T-helper 1 cell treated with Interleukin-12 subunit alpha and Interleukin-12 subunit beta and Interleukin-4 antibody, amounts not matched to agents 30 μg/mL and 1 μg/mL, for 36 hours (primary cell): ENCODE data around the gene KRT13.

Experiments used
- H3K27ac Mint-ChIP-seq: one replicate; pipeline ENCODE4 v1.8.0; 2021; ENCODE audit warnings: mild to moderate bottlenecking, mixed read lengths
- H3K27me3 Mint-ChIP-seq: one replicate; pipeline ENCODE4 v1.8.0; 2021; ENCODE audit warnings: low read depth, mixed read lengths
- H3K36me3 Mint-ChIP-seq: one replicate; pipeline ENCODE4 v1.8.0; 2021; ENCODE audit warnings: low read depth, mixed read lengths
- H3K4me1 Mint-ChIP-seq: one replicate; pipeline ENCODE4 v1.8.0; 2021; ENCODE audit warnings: low read depth, mixed read lengths
- H3K4me3 Mint-ChIP-seq: one replicate; pipeline ENCODE4 v1.8.0; 2021; ENCODE audit warnings: mild to moderate bottlenecking, moderate library complexity, mixed read lengths
- H3K9me3 Mint-ChIP-seq: one replicate; pipeline ENCODE4 v1.8.0; 2021; ENCODE audit warnings: mixed read lengths

The KRT13 gene

DNA sequence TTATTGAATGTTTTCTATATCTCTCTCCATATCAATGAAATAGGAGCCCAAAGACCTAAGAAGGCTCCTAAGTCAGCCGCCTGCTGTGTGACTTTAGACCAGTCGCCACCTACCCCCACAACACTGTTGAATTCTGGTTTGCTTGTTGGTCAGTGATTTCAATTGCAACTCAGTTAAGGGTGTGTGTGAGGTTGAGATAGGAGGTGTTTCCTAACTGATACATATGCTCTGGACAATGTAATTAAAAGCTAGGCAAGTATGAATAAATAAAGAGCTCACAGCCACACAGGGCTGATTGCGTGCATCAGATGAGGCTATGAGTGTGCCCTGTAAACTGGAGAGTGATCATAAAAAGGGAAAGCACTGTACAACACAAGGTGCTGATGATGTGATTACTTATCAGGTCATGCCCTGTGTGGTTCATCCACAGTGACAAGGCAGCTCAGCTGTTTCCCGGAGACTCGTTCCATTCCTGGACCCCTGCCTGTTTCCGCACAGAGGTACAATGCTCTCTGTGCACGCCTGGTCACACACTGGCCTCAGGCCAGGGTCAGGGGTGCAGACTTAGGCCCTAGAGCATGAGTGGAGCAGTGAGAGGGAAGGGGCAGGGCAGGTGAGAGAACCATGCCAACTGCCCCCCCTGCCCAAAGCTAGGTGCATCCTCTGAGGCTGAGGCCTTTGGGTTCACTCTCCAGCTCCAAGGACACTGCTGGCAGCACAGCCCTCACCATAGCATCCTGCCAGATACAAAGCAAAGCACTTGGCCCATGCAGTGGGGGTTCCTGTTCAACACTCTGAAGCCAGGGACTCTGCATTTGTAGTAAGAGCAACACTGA lies 21.2 kb downstream of the KRT13 start:
- H3K9me3 Mint-ChIP-seq, result no peaks in the 10 kb centered on the region
- H3K4me1 Mint-ChIP-seq, result no peaks in the 10 kb centered on the region
- no peak overlapping the region for H3K4me3 Mint-ChIP-seq
- no peaks in the 10 kb centered on the region for H3K27me3 Mint-ChIP-seq
- H3K27ac Mint-ChIP-seq, result no peak overlapping the region
- no peaks in the 10 kb centered on the region for H3K36me3 Mint-ChIP-seq

DNA sequence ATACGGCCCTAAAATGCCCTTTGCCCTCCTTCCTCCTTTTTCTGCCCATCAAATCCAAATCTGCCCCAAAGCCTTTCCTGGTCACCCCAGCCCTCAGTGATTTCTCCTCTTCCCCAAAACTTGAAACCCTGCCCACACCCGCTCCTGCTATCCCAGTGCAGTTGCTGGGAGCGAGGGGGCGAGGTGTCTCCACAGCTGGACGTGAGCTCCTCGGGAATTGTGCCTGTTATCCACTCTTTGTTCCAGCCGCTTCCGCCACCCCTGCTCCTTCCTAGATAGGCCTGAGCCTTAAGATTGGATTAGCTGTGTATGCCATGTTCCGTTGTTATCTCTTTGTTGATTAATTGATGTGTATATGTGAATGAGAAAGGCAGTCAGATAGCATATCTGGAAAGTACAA lies 21.9 kb downstream of the KRT13 start:
- Mint-ChIP-seq H3K36me3 (no peaks in the 10 kb centered on the region), H3K27ac (no peak overlapping the region), H3K4me3 (no peak overlapping the region), H3K9me3 (no peaks in the 10 kb centered on the region), H3K4me1 (no peaks in the 10 kb centered on the region), H3K27me3 (no peaks in the 10 kb centered on the region)

DNA sequence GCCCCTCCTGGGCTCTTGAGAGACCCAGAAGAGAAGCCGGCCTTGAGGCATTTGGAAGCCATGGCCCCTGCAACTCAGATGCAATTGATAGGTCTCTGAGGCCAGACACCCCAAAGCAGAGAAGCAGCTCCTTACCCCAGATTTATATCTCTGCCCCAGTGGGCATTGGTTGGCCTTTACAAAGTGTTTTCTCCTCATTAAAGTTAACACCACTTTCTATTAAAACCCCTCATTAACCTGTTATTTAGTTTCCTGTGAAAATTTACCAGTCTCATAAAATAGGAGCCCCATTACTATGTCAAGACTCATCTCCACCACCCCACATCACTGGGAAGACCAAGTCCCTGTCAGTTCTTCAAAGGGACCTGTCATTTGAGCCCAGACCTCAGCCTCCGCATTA lies 24.4 kb downstream of the KRT13 start, which contains the start of gene KRT35:
KRT35 (minus strand) TSS at position 116 of the 400 bp plus-strand sequence; CDS start at position 62, 54 bp downstream.
- Mint-ChIP-seq H3K4me1 (no peaks in the 10 kb centered on the region), H3K9me3 (no peaks in the 10 kb centered on the region), H3K4me3 (no peak within 1 kb of the TSS), H3K27ac (no peak within 1 kb of the TSS), H3K36me3 (no peaks in the 10 kb centered on the region), H3K27me3 (no peaks in the 10 kb centered on the region)

DNA sequence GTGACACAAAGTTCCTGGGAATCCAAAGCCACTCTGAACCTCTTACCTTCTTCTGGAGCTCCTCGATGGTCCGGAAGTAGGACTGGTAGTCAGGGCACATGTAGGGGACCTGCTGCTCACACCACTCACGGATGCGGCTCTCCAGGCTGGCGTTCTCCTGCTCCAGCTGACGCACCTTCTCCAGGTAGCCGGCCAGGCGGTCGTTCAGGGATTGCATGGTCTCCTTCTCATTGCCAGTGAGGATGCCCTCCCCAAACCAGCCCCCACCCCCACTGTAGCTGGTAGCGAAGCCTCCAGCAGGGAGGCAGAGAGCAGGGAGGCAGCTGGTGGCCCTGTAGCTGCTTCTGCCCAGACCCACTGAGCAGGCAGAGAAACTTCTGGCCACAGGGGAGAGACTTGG lies 24.8 kb downstream of the KRT13 start:
- no peaks in the 10 kb centered on the region for H3K36me3 Mint-ChIP-seq
- no peaks in the 10 kb centered on the region for H3K4me1 Mint-ChIP-seq
- H3K27me3 Mint-ChIP-seq, result no peaks in the 10 kb centered on the region
- H3K9me3 Mint-ChIP-seq, result no peaks in the 10 kb centered on the region
- H3K27ac Mint-ChIP-seq, result no peak overlapping the region
- H3K4me3 Mint-ChIP-seq, result no peak overlapping the region

DNA sequence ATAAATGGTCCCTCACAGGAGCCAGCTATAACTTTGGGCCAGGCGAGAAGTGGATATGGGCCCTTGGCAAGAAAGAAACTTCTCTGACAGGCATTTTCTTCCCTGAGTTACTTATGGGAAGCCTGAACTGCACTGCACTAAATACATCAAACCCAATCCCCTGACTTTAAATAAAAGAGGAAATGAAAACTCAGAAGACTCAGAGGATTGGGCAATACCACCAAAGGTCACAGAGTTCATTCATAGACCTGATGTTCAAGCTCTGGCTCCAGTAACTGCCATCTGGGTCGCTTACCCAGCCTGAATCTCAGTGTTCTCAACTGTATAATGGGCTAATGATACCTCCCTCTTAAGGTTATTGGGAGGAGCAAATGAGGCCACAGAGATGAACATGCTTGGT lies 25.3 kb downstream of the KRT13 start:
- H3K4me3 Mint-ChIP-seq, result no peak overlapping the region
- H3K27ac Mint-ChIP-seq, result no peak overlapping the region
- H3K9me3 Mint-ChIP-seq, result no peaks in the 10 kb centered on the region
- H3K4me1 Mint-ChIP-seq, result no peaks in the 10 kb centered on the region
- no peaks in the 10 kb centered on the region for H3K36me3 Mint-ChIP-seq
- H3K27me3 Mint-ChIP-seq, result no peaks in the 10 kb centered on the region

DNA sequence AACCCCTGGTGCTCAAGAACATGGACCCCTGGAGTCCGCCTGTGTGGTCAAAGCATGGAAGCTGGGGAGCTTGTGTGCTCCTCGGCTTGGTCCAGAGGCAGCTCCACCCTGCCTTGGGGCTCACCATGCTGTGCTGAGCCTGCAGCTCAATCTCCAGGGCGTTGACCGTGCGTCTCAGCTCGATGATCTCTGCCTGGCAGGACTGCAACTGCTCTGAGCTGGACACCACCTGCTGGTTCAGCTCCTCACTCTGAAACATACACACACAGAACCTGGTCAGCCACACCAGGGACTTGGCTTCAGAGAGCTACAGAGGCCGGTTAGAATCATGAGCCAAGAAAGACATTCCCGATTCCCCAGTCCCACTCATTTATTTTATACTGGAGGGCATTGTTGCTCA lies 27.2 kb downstream of the KRT13 start:
- no peaks in the 10 kb centered on the region for H3K36me3 Mint-ChIP-seq
- H3K4me3 Mint-ChIP-seq, result no peak overlapping the region
- H3K4me1 Mint-ChIP-seq, result no peaks in the 10 kb centered on the region
- H3K27ac Mint-ChIP-seq, result no peak overlapping the region
- H3K27me3 Mint-ChIP-seq, result no peaks in the 10 kb centered on the region
- H3K9me3 Mint-ChIP-seq, result no peaks in the 10 kb centered on the region

DNA sequence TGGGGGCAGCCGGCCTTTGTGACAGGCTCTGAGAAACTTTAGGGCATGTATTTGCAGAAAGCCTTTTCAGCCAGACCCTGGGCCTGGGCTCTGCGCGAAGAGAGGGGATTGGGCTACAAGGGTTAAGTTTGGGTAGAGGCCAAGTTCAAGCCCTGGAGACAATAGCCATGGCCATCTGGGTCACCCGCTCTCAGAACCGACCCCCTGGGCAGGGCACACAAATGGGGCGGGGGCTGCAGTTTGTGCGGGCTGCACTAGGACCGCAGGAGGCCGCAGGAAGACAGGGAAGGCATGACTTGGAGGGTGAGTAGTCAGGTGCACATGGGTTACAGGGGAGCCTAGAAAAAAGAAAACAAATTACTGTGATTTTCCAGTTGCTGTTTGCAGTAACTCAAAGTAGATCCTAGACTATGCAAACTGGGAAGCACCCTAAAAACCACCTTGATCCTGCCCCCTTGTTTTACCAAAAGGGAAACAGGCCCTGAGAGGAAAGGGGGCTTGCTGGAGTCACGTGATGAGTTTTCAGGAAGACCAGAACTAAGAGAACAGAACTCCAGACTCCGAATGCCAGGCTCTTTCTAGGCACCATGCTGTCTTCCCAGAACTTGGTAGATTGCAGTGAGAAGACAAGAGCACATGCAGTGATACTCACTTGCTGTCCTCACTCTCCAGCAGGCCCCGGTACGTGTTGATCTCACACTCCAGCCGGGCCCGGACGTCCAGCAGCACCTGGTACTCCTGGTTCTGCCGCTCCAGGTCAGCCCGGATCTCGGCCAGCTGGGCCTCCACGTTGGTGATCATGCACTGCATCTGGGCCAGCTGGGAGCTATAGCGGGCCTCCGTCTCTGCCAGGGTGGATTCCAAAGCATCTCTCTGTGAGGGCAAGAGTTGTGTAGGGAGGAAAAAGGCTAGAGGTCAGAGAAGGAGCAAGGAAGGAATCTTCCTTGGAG lies 28.3 kb downstream of the KRT13 start:
- no peaks in the 10 kb centered on the region for H3K36me3 Mint-ChIP-seq
- no peaks in the 10 kb centered on the region for H3K9me3 Mint-ChIP-seq
- no peaks in the 10 kb centered on the region for H3K4me1 Mint-ChIP-seq
- H3K4me3 Mint-ChIP-seq, result no peak overlapping the region
- H3K27ac Mint-ChIP-seq, result no peak overlapping the region
- H3K27me3 Mint-ChIP-seq, result peaks cover under 1% of the 10 kb centered on the region

DNA sequence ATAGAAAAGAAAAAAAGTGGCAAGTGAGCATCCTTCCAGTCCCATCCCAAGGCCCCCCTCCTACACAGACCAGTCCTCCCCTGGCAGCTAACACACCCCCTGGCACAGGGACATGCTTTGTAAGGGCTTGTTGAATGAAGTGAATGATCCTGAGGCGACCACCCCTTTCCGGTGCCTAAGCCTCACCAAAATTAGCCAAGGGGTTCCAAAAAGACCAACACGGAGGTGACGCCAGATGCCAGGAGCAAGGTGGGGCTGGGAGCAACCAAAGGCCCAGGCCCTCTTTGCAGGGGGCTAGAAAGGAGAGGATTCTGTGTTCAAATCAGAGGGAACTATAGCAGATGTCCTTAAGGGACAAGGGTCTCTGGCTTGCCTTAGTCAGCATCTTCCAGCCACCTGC lies 30.0 kb downstream of the KRT13 start:
- Mint-ChIP-seq H3K36me3 (no peaks in the 10 kb centered on the region), H3K4me3 (no peak overlapping the region), H3K4me1 (no peaks in the 10 kb centered on the region), H3K27me3 (peaks cover 12% of the 10 kb centered on the region), H3K9me3 (no peaks in the 10 kb centered on the region), H3K27ac (no peak overlapping the region)

DNA sequence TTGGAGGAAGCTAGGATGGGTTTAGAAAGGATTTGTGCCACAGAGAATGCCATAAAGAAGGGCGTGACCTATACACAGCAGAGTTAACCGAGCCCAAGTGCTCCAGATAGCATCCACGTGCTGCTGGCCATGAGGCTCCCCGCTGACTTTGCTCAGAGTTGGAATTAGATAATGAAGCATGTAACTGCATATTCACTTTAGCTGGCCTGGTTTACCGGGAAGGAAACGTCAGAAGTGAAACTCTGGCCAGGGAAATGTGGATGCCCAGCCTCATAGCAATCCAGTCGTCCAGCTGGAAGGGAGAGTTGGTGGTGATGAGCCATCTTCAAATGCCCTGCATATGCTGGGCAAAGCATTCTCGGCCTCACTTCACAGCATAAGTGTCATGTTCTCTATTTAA lies 30.5 kb downstream of the KRT13 start:
- H3K4me1 Mint-ChIP-seq, result no peaks in the 10 kb centered on the region
- no peak overlapping the region for H3K27ac Mint-ChIP-seq
- peaks cover 12% of the 10 kb centered on the region for H3K27me3 Mint-ChIP-seq
- H3K4me3 Mint-ChIP-seq, result no peak overlapping the region
- H3K36me3 Mint-ChIP-seq, result no peaks in the 10 kb centered on the region
- no peaks in the 10 kb centered on the region for H3K9me3 Mint-ChIP-seq

DNA sequence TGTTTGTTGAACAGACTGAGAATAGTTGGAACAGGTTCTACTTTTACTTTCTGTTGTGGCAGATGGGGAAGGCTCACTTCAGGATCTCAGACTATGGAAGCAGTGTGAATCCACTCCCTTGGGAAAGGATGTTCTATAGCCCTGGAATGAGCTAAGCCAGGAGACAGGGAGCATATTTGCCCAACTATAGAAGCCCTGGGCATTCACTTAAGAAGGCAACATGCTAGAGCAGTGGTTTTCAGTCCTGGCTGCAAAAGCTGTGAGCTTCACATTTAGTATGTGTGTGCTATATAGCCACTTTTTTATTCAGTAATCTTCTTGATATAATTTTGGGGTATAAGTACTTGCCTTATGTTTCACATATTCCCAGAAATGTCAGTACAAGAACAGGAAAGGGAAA lies 37.1 kb downstream of the KRT13 start:
- H3K36me3 Mint-ChIP-seq, result no peaks in the 10 kb centered on the region
- H3K27me3 Mint-ChIP-seq, result peaks cover 20% of the 10 kb centered on the region
- H3K4me1 Mint-ChIP-seq, result no peaks in the 10 kb centered on the region
- H3K27ac Mint-ChIP-seq, result no peak overlapping the region
- no peak overlapping the region for H3K4me3 Mint-ChIP-seq
- no peaks in the 10 kb centered on the region for H3K9me3 Mint-ChIP-seq

DNA sequence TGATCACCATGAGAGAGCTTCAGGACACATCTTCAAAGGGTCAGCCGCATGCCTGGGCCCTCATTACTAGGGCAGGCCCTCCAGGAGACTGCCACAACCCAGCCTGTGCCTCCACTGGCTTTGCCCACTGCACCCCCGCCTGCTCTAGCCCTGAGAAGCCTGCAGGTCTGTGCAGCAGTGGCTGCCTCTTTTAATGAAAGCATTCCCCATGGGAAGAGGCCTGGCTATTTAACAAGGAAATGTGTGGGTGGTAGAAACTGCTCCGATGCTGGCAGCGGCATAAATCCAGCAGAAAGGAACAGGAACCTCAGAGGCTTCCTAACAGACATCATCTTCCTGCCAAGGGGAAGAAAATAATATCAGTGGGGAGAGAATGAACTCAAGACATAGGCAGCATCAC lies 37.9 kb downstream of the KRT13 start:
- Mint-ChIP-seq H3K36me3 (no peaks in the 10 kb centered on the region), H3K4me3 (no peak overlapping the region), H3K27me3 (peaks cover 20% of the 10 kb centered on the region), H3K27ac (no peak overlapping the region), H3K4me1 (no peaks in the 10 kb centered on the region), H3K9me3 (no peaks in the 10 kb centered on the region)

DNA sequence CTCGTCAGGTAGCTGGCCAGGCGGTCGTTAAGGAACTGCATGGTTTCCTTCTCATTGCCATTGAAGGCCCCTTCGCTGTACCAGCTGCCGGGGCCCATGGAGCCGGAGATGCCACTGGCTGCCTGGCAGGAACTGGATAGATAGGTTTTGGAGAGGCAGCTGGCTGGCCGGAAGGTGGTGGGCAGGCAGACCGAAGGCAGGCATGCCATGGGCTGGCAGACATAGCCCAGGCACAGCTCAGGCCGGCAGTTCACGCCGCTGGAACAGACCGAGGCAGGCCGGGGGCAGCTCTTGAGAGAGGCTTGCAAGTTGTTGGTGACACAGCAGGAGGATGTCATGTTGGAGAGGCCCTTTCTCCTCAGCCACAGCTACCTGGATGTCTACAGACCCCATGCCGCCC lies 38.4 kb downstream of the KRT13 start, which contains the start of gene KRT32:
KRT32 (minus strand) TSS at position 399 of the 400 bp plus-strand sequence; CDS start at position 338, 61 bp downstream.
- no peak within 1 kb of the TSS for H3K27ac Mint-ChIP-seq
- peaks cover 18% of the 10 kb centered on the region for H3K27me3 Mint-ChIP-seq
- H3K9me3 Mint-ChIP-seq, result no peaks in the 10 kb centered on the region
- H3K4me1 Mint-ChIP-seq, result no peaks in the 10 kb centered on the region
- H3K36me3 Mint-ChIP-seq, result no peaks in the 10 kb centered on the region
- no peak within 1 kb of the TSS for H3K4me3 Mint-ChIP-seq

DNA sequence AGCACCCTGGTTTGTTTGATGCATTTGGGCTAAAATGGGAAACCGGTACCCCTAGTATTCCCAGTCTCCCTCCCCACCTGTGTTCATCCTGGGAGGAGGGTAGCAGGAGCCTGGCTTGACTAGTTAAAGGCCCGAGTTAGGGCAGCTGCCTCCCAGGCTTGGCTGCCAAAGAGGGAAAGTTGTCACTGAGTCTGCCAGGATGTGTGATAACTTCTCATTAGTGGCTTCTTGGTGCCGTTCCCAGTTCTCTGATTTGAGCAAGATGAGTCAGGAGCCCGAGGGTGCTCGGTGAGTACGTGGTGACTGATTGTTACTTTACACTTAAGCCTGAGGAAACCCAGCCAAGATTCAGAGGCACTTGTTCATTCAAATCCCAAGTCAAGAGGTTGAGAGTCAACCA lies 40.7 kb downstream of the KRT13 start:
- H3K4me3 Mint-ChIP-seq, result no peak overlapping the region
- peaks cover 9% of the 10 kb centered on the region for H3K27me3 Mint-ChIP-seq
- H3K27ac Mint-ChIP-seq, result no peak overlapping the region
- no peaks in the 10 kb centered on the region for H3K4me1 Mint-ChIP-seq
- no peaks in the 10 kb centered on the region for H3K9me3 Mint-ChIP-seq
- H3K36me3 Mint-ChIP-seq, result no peaks in the 10 kb centered on the region

DNA sequence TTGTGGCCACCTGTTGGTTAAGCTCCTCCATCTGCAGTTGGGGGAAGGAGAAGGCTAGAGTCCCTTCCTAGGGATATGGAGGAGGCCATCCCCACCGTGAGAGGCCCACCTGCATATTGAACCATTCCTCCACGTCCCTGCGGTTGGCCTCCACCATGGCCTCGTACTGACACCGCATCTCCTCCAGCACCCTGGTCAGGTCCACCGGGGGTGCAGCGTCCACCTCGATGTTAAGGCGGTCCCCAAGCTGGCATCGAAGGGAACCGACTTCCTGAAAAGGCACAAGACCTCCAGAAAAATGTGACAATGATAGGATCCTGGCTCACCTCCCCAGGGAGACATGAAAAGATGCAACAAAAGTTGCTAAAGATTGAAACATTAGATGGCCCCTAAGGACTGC lies 41.2 kb downstream of the KRT13 start:
- peaks cover 5% of the 10 kb centered on the region for H3K27me3 Mint-ChIP-seq
- no peak overlapping the region for H3K27ac Mint-ChIP-seq
- H3K4me1 Mint-ChIP-seq, result no peaks in the 10 kb centered on the region
- H3K4me3 Mint-ChIP-seq, result no peak overlapping the region
- H3K9me3 Mint-ChIP-seq, result no peaks in the 10 kb centered on the region
- H3K36me3 Mint-ChIP-seq, result no peaks in the 10 kb centered on the region

DNA sequence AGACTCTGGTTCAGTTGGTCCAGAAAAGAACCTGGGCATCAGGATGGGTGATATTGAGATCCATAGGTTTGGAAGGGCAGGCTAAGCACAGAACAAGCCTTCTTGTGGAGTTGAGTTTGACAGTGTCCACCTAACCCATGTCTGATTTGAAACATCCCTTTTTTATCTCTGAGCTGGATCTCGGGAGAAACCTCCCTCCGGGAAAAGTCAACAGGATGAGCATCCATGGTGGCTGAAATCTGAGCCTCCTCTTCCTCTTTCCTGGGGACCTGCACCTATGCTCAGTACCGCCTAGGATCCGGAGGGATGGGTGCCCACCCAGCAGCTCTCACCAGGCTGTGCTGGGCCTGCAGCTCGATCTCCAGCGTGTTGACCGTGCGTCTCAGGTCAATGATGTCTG lies 41.7 kb downstream of the KRT13 start:
- H3K27me3 Mint-ChIP-seq, result peaks cover 3% of the 10 kb centered on the region
- H3K36me3 Mint-ChIP-seq, result no peaks in the 10 kb centered on the region
- H3K4me3 Mint-ChIP-seq, result no peak overlapping the region
- H3K9me3 Mint-ChIP-seq, result no peaks in the 10 kb centered on the region
- no peak overlapping the region for H3K27ac Mint-ChIP-seq
- no peaks in the 10 kb centered on the region for H3K4me1 Mint-ChIP-seq
